ENCODE results near the gene PFN3. TPM values are rescaled to one million over a fixed set of nuclear protein-coding genes. Genes with fewer than 3 reads are reported as not detected.

Gene PFN3
- total and polyA plus RNA-seq, 11 donors, result not detected

- peak; percentile 97 to 99 (median 98) for ATAC-seq
- peak; percentile 52 to 86 for TF ChIP-seq POLR2A (IDR thresholded peaks at IDR 0.05)
- no peak for TF ChIP-seq CTCF (IDR thresholded peaks at IDR 0.05)
Measured at GRCh38 chr5:177425801-177426565, 25.5 kb upstream of the PFN3 start.

GRCh38 chr5:177425196-177425800 is 24.8 kb upstream of the PFN3 start:
- H3K36me3 ChIP-seq, result peaks cover 0 to 1% (median 0%) of the 10 kb centered on the region in 9 donors
- peak overlapping the region; percentile 42 to 95 (median 62) for H3K4me3 ChIP-seq
- H3K27me3 ChIP-seq, result no peaks in the 10 kb centered on the region
- ATAC-seq, result no peak
- 37 to 46% (median 41%) methylated on average over 12 to 13 of the region's 13 CpGs for WGBS, 4 donors
- intact Hi-C loops (cut with DNase I), result no loop called here
- DNase-seq, result peak in 1 of 5 donors; percentile 53
- peaks cover 0 to 43% (median 23%) of the 10 kb centered on the region in 12 donors for H3K4me1 ChIP-seq
- H3K27ac ChIP-seq, result peak overlapping the region; percentile 77 to 98 (median 94)
- no peaks in the 10 kb centered on the region for H3K9me3 ChIP-seq
- TF ChIP-seq CTCF (IDR thresholded peaks at IDR 0.05) (no peak), POLR2A (IDR thresholded peaks at IDR 0.05) (no peak)

More at GRCh38 chr5:177425801-177426565, 25.5 kb upstream of the PFN3 start:
- Histone ChIP-seq H3K27ac (peak overlapping the region; percentile 77 to 98 (median 94)), H3K27me3 (no peaks in the 10 kb centered on the region), H3K36me3 (peaks cover 0 to 8% (median 0%) of the 10 kb centered on the region in 9 donors), H3K4me3 (peak overlapping the region; percentile 42 to 95 (median 62)), H3K9me3 (no peaks in the 10 kb centered on the region), H3K4me1 (peaks cover 0 to 50% (median 24%) of the 10 kb centered on the region in 12 donors)
- DNase-seq, result peak; percentile 99 to 100 (median 100)
- 0 to 1% (median 0%) methylated on average over 46 to 52 of the region's 52 CpGs for WGBS, 4 donors
- intact Hi-C loops (cut with DNase I), result loop anchor here in 2 of 10 donors (1.0 to 2.0 kb wide), 3 partner anchors 28 to 71 kb away; partner anchors contain the start of gene PDLIM7 (in 1 of the 2)

- intact Hi-C loops (cut with DNase I), result no loop called here
- Histone ChIP-seq H3K36me3 (no peaks in the 10 kb centered on the region), H3K4me1 (peaks cover 0 to 36% (median 21%) of the 10 kb centered on the region in 12 donors), H3K27me3 (no peaks in the 10 kb centered on the region), H3K4me3 (no peak overlapping the region), H3K27ac (no peak overlapping the region), H3K9me3 (no peaks in the 10 kb centered on the region)
- ATAC-seq, result no peak
- DNase-seq, result no peak
- TF ChIP-seq CTCF (IDR thresholded peaks at IDR 0.05), result no peak
- TF ChIP-seq POLR2A (IDR thresholded peaks at IDR 0.05), result no peak
- 87 to 94% (median 91%) methylated on average over 2 of the region's 2 CpGs for WGBS, 4 donors
Measured at GRCh38 chr5:177423671-177424070, 23.2 kb upstream of the PFN3 start.
